Activated CD4-positive, alpha-beta T cell treated with anti-CD3 and anti-CD28 coated beads for 36 hours (primary cell): ENCODE results near the gene SAXO1. TPM values are rescaled to one million over a fixed set of nuclear protein-coding genes. Genes with fewer than 3 reads are reported as not detected.

Experiments used
- ATAC-seq: fragments of 200-7000 bp; cut with Tn5 transposase; one replicate; pipeline ENCODE4 v1.10.0; 2021; ENCODE audit warnings: mild to moderate bottlenecking, moderate library complexity
- CTCF ChIA-PET: fragments of 350-600 bp; sonication (Branson Sonifier 250); formaldehyde crosslinking; loops from one replicate; lab custom pipeline; 2021; ENCODE audit warnings: antibody characterized with exemption; lab: Charles Lee
- POLR2A ChIA-PET: fragments of 350-600 bp; sonication (Branson Sonifier 250); formaldehyde crosslinking; loops from one replicate; lab custom pipeline; 2021; ENCODE audit warnings: antibody characterized with exemption, inconsistent platforms; lab: Charles Lee
- DNase-seq: peaks from one replicate; pipeline ENCODE4 v3.0.0-alpha.2; 2020
- H3K27ac Mint-ChIP-seq: one replicate; pipeline ENCODE4 v1.8.0; 2021; ENCODE audit warnings: mixed read lengths
- H3K27me3 Mint-ChIP-seq: one replicate; pipeline ENCODE4 v1.8.0; 2021; ENCODE audit warnings: mixed read lengths
- H3K36me3 Mint-ChIP-seq: one replicate; pipeline ENCODE4 v1.8.0; 2021; ENCODE audit warnings: low read depth, mixed read lengths
- H3K4me1 Mint-ChIP-seq: one replicate; pipeline ENCODE4 v1.8.0; 2021; ENCODE audit warnings: mixed read lengths
- H3K4me3 Mint-ChIP-seq: one replicate; pipeline ENCODE4 v1.8.0; 2021; ENCODE audit warnings: mild to moderate bottlenecking, moderate library complexity, mixed read lengths
- H3K9me3 Mint-ChIP-seq: one replicate; pipeline ENCODE4 v1.8.0; 2021; ENCODE audit warnings: low read depth, mixed read lengths
- intact Hi-C, 2 experiments: fragments of 100-400 bp; cut with DNase I in 1 of 2; cut with micrococcal nuclease in 1 of 2; formaldehyde crosslinking; loops; one replicate each; pipeline versions ENCODE4 v1.14.2 to v1.15.1; 2022 to 2024; cut with DNase I, micrococcal nuclease
- total RNA-seq, 2 experiments: library from RNA; stranded (reverse); gene quantifications; one replicate each; pipeline ENCODE4 v1.2.3, GENCODE V29; 2021

Gene SAXO1
- total RNA-seq, 2 experiments from 2014 or later, result 0.11 TPM; not detected in 1

GRCh38 chr9:18907927-18908625, 124.9 kb downstream of the SAXO1 start:
- DNase-seq, result no peak
- no peak for ATAC-seq
- no peak overlapping the region for H3K4me3 Mint-ChIP-seq
- POLR2A ChIA-PET, result no interaction called here
- H3K27me3 Mint-ChIP-seq, result peaks cover 4% of the 10 kb centered on the region
- no peak overlapping the region for H3K27ac Mint-ChIP-seq
- CTCF ChIA-PET, result no interaction called here
- H3K4me1 Mint-ChIP-seq, result no peaks in the 10 kb centered on the region
- no peaks in the 10 kb centered on the region for H3K9me3 Mint-ChIP-seq
- H3K36me3 Mint-ChIP-seq, result no peaks in the 10 kb centered on the region
- intact Hi-C loops, result no loop called here

GRCh38 chr9:18906656-18907395, 126.2 kb downstream of the SAXO1 start:
- CTCF ChIA-PET, result no interaction called here
- Mint-ChIP-seq H3K36me3 (no peaks in the 10 kb centered on the region), H3K9me3 (peaks cover 4% of the 10 kb centered on the region), H3K27me3 (peaks cover 2% of the 10 kb centered on the region), H3K4me3 (no peak overlapping the region), H3K27ac (no peak overlapping the region), H3K4me1 (no peaks in the 10 kb centered on the region)
- DNase-seq (no peak), ATAC-seq (no peak)
- intact Hi-C loops, result no loop called here
- POLR2A ChIA-PET, result no interaction called here

GRCh38 chr9:18905883-18906629, 127.0 kb downstream of the SAXO1 start:
- Mint-ChIP-seq H3K27me3 (peaks cover 2% of the 10 kb centered on the region), H3K4me1 (no peaks in the 10 kb centered on the region), H3K4me3 (no peak overlapping the region), H3K27ac (no peak overlapping the region), H3K36me3 (no peaks in the 10 kb centered on the region), H3K9me3 (peaks cover 4% of the 10 kb centered on the region)
- no peak for ATAC-seq
- CTCF ChIA-PET, result no interaction called here
- intact Hi-C loops, result no loop called here
- DNase-seq, result no peak
- POLR2A ChIA-PET, result no interaction called here

- H3K9me3 Mint-ChIP-seq, result peaks cover 7% of the 10 kb centered on the region
- no peak for DNase-seq
- POLR2A ChIA-PET, result interaction anchor here (0.7 kb wide), 1 partner anchor 46 kb away, joined by 3 read pairs; no protein-coding TSS in a partner anchor
- no peak overlapping the region for H3K4me3 Mint-ChIP-seq
- ATAC-seq, result no peak
- H3K36me3 Mint-ChIP-seq, result no peaks in the 10 kb centered on the region
- no peak overlapping the region for H3K27ac Mint-ChIP-seq
- intact Hi-C loops, result no loop called here
- CTCF ChIA-PET, result no interaction called here
- H3K4me1 Mint-ChIP-seq, result no peaks in the 10 kb centered on the region
- peaks cover 2% of the 10 kb centered on the region for H3K27me3 Mint-ChIP-seq
These were observed 127.8 kb downstream of the SAXO1 start for GRCh38 chr9:18905028-18905882.

GRCh38 chr9:18903450-18903849, 129.6 kb downstream of the SAXO1 start:
- H3K9me3 Mint-ChIP-seq, result peaks cover 12% of the 10 kb centered on the region
- intact Hi-C loops, result no loop called here
- DNase-seq, result no peak
- H3K36me3 Mint-ChIP-seq, result no peaks in the 10 kb centered on the region
- H3K4me1 Mint-ChIP-seq, result no peaks in the 10 kb centered on the region
- H3K27me3 Mint-ChIP-seq, result peaks cover 4% of the 10 kb centered on the region
- no peak overlapping the region for H3K4me3 Mint-ChIP-seq
- H3K27ac Mint-ChIP-seq, result no peak overlapping the region
- no peak for ATAC-seq
- ChIA-PET CTCF (no interaction called here), POLR2A (no interaction called here)

GRCh38 chr9:18896531-18897179, 136.4 kb downstream of the SAXO1 start:
- DNase-seq (peak; percentile 8), ATAC-seq (no peak)
- intact Hi-C loops, result no loop called here
- CTCF ChIA-PET, result no interaction called here
- POLR2A ChIA-PET, result no interaction called here
- no peak overlapping the region for H3K27ac Mint-ChIP-seq
- peaks cover 20% of the 10 kb centered on the region for H3K9me3 Mint-ChIP-seq
- peaks cover 2% of the 10 kb centered on the region for H3K27me3 Mint-ChIP-seq
- no peak overlapping the region for H3K4me3 Mint-ChIP-seq
- H3K4me1 Mint-ChIP-seq, result no peaks in the 10 kb centered on the region
- H3K36me3 Mint-ChIP-seq, result no peaks in the 10 kb centered on the region

- Mint-ChIP-seq H3K36me3 (no peaks in the 10 kb centered on the region), H3K27ac (no peak overlapping the region), H3K9me3 (peaks cover 20% of the 10 kb centered on the region), H3K27me3 (peaks cover 2% of the 10 kb centered on the region), H3K4me3 (no peak overlapping the region), H3K4me1 (no peaks in the 10 kb centered on the region)
- POLR2A ChIA-PET, result no interaction called here
- ATAC-seq, result no peak
- DNase-seq, result no peak
- intact Hi-C loops, result no loop called here
- CTCF ChIA-PET, result no interaction called here
These were observed 137.0 kb downstream of the SAXO1 start for GRCh38 chr9:18896004-18896403.

- no peaks in the 10 kb centered on the region for H3K27me3 Mint-ChIP-seq
- H3K9me3 Mint-ChIP-seq, result peaks cover 13% of the 10 kb centered on the region
- H3K4me1 Mint-ChIP-seq, result no peaks in the 10 kb centered on the region
- CTCF ChIA-PET, result no interaction called here
- POLR2A ChIA-PET, result no interaction called here
- H3K36me3 Mint-ChIP-seq, result no peaks in the 10 kb centered on the region
- intact Hi-C loops, result no loop called here
- H3K27ac Mint-ChIP-seq, result no peak overlapping the region
- no peak overlapping the region for H3K4me3 Mint-ChIP-seq
- no peak for DNase-seq
- no peak for ATAC-seq
These were observed 139.5 kb downstream of the SAXO1 start for GRCh38 chr9:18893491-18893890.

GRCh38 chr9:18893046-18893445, 140.0 kb downstream of the SAXO1 start:
- ATAC-seq (no peak), DNase-seq (no peak)
- intact Hi-C loops, result no loop called here
- Mint-ChIP-seq H3K27me3 (no peaks in the 10 kb centered on the region), H3K9me3 (peaks cover 13% of the 10 kb centered on the region), H3K27ac (no peak overlapping the region), H3K4me1 (no peaks in the 10 kb centered on the region), H3K4me3 (no peak overlapping the region), H3K36me3 (no peaks in the 10 kb centered on the region)
- POLR2A ChIA-PET, result no interaction called here
- CTCF ChIA-PET, result no interaction called here

- Mint-ChIP-seq H3K36me3 (no peaks in the 10 kb centered on the region), H3K4me3 (no peak overlapping the region), H3K4me1 (no peaks in the 10 kb centered on the region), H3K27ac (no peak overlapping the region), H3K27me3 (no peaks in the 10 kb centered on the region), H3K9me3 (peaks cover 13% of the 10 kb centered on the region)
- ChIA-PET CTCF (no interaction called here), POLR2A (no interaction called here)
- no peak for DNase-seq
- intact Hi-C loops, result no loop called here
- no peak for ATAC-seq
These were observed 140.9 kb downstream of the SAXO1 start for GRCh38 chr9:18891946-18892670.
